ENCODE data around the gene NCK1.

The NCK1 gene

GRCh38 chr3:136861890-136862616, at the start of gene NCK1:
TSS of gene NCK1 (plus strand) at chr3:136862208. CDS start at chr3:136928002, 65,794 bp downstream.
- DNase-seq (ENCODE audit: low read depth): peak; percentile 98

GRCh38 chr3:136817448-136817847, 44.6 kb upstream of the NCK1 start:
- DNase-seq (ENCODE audit: low read depth): no peak

GRCh38 chr3:136818191-136818768, 43.7 kb upstream of the NCK1 start:
- peak; percentile 82 for DNase-seq (ENCODE audit: low read depth)

GRCh38 chr3:136818769-136819391, 43.1 kb upstream of the NCK1 start, which contains the start of gene SLC35G2:
TSS of gene SLC35G2 (plus strand) at chr3:136819126. CDS start at chr3:136854461, 35,335 bp downstream.
- peak; percentile 31 for DNase-seq (ENCODE audit: low read depth)

- peak; percentile 59 for DNase-seq (ENCODE audit: low read depth)
Measured at GRCh38 chr3:136819392-136819730, 42.6 kb upstream of the NCK1 start.

- peak; percentile 73 for DNase-seq (ENCODE audit: low read depth)
Measured at GRCh38 chr3:136819731-136820679, 42.0 kb upstream of the NCK1 start.

GRCh38 chr3:136831461-136831860, 30.5 kb upstream of the NCK1 start:
- DNase-seq (ENCODE audit: low read depth): peak; percentile 21

- DNase-seq (ENCODE audit: low read depth): no peak
Measured at GRCh38 chr3:136835089-136835812, 26.8 kb upstream of the NCK1 start.

- no peak for DNase-seq (ENCODE audit: low read depth)
Measured at GRCh38 chr3:136835813-136836510, 26.0 kb upstream of the NCK1 start.

- no peak for DNase-seq (ENCODE audit: low read depth)
Measured at GRCh38 chr3:136836511-136837156, 25.4 kb upstream of the NCK1 start.

GRCh38 chr3:136838641-136839555, 23.1 kb upstream of the NCK1 start:
- peak; percentile 55 for DNase-seq (ENCODE audit: low read depth)

GRCh38 chr3:136839556-136839931, 22.5 kb upstream of the NCK1 start:
- DNase-seq (ENCODE audit: low read depth): no peak

- DNase-seq (ENCODE audit: low read depth): no peak
Measured at GRCh38 chr3:136840252-136840651, 21.8 kb upstream of the NCK1 start.

GRCh38 chr3:136842294-136842693, 19.7 kb upstream of the NCK1 start:
- DNase-seq (ENCODE audit: low read depth): no peak

GRCh38 chr3:136844724-136845123, 17.3 kb upstream of the NCK1 start:
- no peak for DNase-seq (ENCODE audit: low read depth)

GRCh38 chr3:136852180-136852579, 9.8 kb upstream of the NCK1 start:
- DNase-seq (ENCODE audit: low read depth): no peak

- DNase-seq (ENCODE audit: low read depth): no peak
Measured at GRCh38 chr3:136856665-136857064, 5.3 kb upstream of the NCK1 start.

- no peak for DNase-seq (ENCODE audit: low read depth)
Measured at GRCh38 chr3:136858381-136858780, 3.6 kb upstream of the NCK1 start.

GRCh38 chr3:136860541-136860940, 1.5 kb upstream of the NCK1 start:
- peak; percentile 16 for DNase-seq (ENCODE audit: low read depth)

Data from amniotic epithelial cell (primary cell).